ENCODE data around the gene LINGO1. TPM values are rescaled to one million over a fixed set of nuclear protein-coding genes. Genes with fewer than 3 reads are reported as not detected.

Gene LINGO1
- total and polyA plus RNA-seq, 9 of the 15 experiments (the other 6 are each of a cell fraction or from before 2014, with no cell fraction given): 0.07 to 15.3 (median 2.1) TPM

DNA sequence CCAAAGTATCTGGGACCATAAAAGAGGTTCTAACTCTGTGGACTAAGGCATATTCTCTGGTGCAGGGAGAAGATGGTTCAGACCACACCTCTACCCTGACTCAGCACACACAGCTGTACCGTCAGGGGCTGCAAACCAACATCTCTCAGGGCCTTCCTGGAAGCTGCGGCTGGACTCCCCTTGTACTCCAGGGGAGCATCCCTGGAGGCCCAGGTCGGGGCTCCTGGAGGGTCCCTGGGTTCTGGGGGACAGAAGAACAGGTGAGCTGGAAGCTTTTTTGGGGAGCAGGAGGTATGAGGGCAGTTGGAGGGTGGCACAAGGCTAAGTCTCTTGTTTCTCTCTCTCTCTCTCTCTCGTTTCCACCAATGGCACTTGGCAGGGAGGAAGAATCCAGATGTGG is 60.5 kb downstream of the LINGO1 start (continued):
- TF ChIP-seq MTF1 (CRISPR knock-in tag; IDR thresholded peaks at IDR 0.05; ENCODE audit: borderline replicate concordance): no peak
- no peak for TF ChIP-seq ZNF277 (CRISPR knock-in tag; IDR thresholded peaks at IDR 0.05; ENCODE audit: borderline replicate concordance)
- no peak for TF ChIP-seq KAT7 (CRISPR knock-in tag; IDR thresholded peaks at IDR 0.05; ENCODE audit: borderline replicate concordance)
- TF ChIP-seq ILF3 (IDR thresholded peaks at IDR 0.05; ENCODE audit: borderline replicate concordance): no peak

- Histone ChIP-seq H3K4me1 (replicated peaks in 1 of 2; ENCODE audit: control insufficient read depth in 2 of 2, insufficient read depth in 2 of 2, low read length in 2 of 2) (peaks cover 10 to 11% of the 10 kb centered on the region in 2 experiments), H3K9me1 (ENCODE audit: control insufficient read depth, insufficient read depth, low read length) (no peaks in the 10 kb centered on the region), H3K27me3 (ENCODE audit: control insufficient read depth in 2 of 2, insufficient read depth in 2 of 2, low read length in 2 of 2) (peaks cover 6 to 18% of the 10 kb centered on the region in 2 experiments; a peak in 3 of 5 replicates), H3K27ac (ENCODE audit: extremely low read depth, low read depth, low read length) (no peak overlapping the region), H4K20me1 (replicated peaks; ENCODE audit: control insufficient read depth, insufficient read depth, low read length) (no peaks in the 10 kb centered on the region), H3K4me3 (no peak overlapping the region), H3K9ac (ENCODE audit: insufficient read depth in 1 of 2, low read depth in 2 of 2, low read length in 2 of 2) (no peak overlapping the region), H3K36me3 (ENCODE audit: control insufficient read depth, insufficient read depth, low read length) (no peaks in the 10 kb centered on the region), H3K9me3 (replicated peaks; ENCODE audit: control insufficient read depth, insufficient read depth, low read depth, low read length) (no peaks in the 10 kb centered on the region), H3K79me2 (ENCODE audit: control insufficient read depth, insufficient read depth, low read length) (no peaks in the 10 kb centered on the region), H2AFZ (ENCODE audit: low read depth, low read length) (no peak overlapping the region), H3K4me2 (ENCODE audit: insufficient read depth, low read length) (no peak overlapping the region)
- in situ Hi-C loops (cut with MboI) (no loop called here), intact Hi-C loops (cut with micrococcal nuclease) (no loop called here)
- ATAC-seq: no peak
- no peak for FAIRE-seq
- CTCF ChIA-PET (ENCODE audit: low intra/inter-chr PET ratio): no interaction called here
- BruUV-seq (replicated peaks): no TSS peak
- no peak for DNase-seq (ENCODE audit: extremely low read depth in 1 of 4, low spot score in 3 of 4)
- 58% methylated on average over 15 of the region's 15 CpGs for WGBS (ENCODE audit: insufficient coverage, low coverage, missing lambda C conversion rate)
- POLR2A ChIA-PET: interaction anchor here (1.0 kb wide), 1 partner anchor 83 kb away, joined by 3 read pairs; no protein-coding TSS in a partner anchor
- TF ChIP-seq PTRF (tag; IDR thresholded peaks at IDR 0.05) (no peak), ZZZ3 (IDR thresholded peaks at IDR 0.05) (no peak), TFE3 (CRISPR knock-in tag; IDR thresholded peaks at IDR 0.05) (no peak), MAZ (CRISPR knock-in tag; conservative IDR thresholded peaks at IDR 0.05 in 1 of 2, IDR thresholded peaks at IDR 0.05 in 1 of 2) (no peak), RNF219 (CRISPR knock-in tag; IDR thresholded peaks at IDR 0.05) (no peak), ARHGAP35 (IDR thresholded peaks at IDR 0.05; ENCODE audit: partially characterized antibody) (no peak), ATF3 (IDR thresholded peaks at IDR 0.05) (no peak), ATF3 (CRISPR knock-in tag; conservative IDR thresholded peaks at IDR 0.05) (no peak)
- TF ChIP-seq, protein P1, sequence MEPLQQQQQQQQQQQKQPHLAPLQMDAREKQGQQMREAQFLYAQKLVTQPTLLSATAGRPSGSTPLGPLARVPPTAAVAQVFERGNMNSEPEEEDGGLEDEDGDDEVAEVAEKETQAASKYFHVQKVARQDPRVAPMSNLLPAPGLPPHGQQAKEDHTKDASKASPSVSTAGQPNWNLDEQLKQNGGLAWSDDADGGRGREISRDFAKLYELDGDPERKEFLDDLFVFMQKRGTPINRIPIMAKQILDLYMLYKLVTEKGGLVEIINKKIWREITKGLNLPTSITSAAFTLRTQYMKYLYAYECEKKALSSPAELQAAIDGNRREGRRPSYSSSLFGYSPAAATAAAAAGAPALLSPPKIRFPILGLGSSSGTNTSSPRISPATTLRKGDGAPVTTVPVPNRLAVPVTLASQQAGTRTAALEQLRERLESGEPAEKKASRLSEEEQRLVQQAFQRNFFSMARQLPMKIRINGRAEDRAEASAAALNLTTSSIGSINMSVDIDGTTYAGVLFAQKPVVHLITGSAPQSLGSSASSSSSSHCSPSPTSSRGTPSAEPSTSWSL (CRISPR knock-in tag; IDR thresholded peaks at IDR 0.05; ENCODE audit: borderline replicate concordance): no peak
Observed at GRCh38 chr15:77571741-77572140, 61.0 kb downstream of the LINGO1 start.
